Epidermal melanocyte (primary cell): ENCODE data around the gene ENDOV.
A peak's percentile ranks its signal among the peaks of the same experiment; 100 is the strongest.

Source experiments
- DNase-seq: peaks from one replicate; pipeline ENCODE4 v3.0.0; 2011; ENCODE audit warnings: low spot score; ENCODE audit not compliant: insufficient read length

The ENDOV gene

DNA sequence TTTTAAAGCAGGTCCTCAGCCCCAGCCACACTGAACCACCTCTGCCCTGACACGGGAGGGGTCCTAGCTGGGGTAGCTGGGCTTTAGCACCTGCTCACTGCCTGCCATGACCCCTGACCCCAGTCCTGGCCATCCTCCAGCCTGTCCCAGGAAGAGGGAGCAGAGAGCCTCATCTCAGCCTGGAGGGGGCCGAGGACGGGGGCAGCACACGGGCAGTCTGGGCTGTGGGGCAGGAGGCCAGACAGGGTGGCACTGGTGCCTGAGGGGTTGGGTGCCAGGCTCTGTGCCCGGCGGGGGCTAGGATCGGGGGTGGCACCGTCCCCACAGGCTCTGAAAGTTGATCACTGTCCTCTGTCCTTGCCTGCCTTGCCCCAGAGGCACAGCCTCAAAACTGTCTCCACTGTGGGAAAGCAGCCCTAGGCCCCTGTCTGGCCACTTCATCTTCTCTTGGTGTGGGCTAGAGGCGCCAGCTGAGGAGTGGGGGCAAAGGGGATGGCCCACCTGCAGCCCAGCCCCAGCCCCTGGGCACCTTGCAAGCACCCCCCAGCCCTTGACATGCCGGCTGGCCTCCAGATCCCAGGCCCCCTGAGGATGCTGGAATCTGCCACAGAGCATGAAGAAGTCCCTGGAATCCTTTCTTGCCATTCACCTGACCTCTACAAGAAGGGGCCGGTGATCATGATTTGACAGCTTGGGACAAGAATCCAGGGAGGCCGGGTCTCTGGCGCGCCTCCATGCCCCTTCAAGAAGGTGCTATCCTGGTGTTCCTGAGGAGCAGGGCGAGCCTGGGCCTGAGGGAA is 15.7 kb downstream of the ENDOV start:
- no peak for DNase-seq

DNA sequence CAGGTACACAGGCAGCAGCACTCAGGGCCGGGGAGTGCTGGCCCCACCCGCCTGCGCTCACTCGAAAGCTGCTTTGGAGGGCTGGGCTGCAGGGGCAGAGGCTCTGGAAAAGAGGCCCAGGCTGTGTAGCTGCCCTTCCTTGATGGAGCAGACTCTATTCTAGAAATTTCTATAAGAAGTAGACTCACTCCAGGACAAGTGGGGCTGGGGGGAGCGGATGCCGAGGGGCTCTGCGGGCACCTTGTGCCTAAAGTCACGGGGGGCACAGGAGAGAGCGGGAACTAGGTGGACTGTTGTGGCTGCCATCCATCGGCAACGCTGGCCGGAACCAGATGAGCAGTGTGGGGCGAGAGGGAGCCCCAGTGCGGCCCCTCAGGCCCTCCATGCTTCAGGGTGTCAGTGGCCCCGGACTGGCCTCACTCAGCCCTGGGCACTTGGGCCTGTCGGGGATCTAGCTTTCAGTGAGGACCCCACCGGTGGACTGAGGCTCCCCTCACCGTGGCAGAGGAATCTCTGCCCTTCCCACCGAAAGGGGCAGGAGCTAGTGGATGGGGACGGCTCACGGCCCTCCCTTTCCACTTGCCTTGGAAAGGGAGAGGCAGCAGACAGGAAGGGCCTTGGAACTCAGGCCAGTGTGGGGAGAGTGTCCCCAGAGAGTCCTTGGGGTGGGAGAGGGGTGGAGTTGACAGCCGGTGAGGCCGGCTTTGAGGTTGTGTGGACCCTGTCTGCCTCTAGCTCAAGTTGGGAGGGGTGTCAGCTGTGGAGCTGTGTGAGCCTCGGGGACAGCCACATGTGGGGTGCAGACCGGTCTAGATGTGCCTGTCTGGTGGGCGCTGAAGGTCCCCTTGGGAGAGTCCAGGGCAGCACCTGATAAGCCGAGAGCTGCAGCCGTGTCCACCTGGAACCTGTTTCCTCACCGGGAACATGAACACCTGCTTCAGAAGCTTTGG is 16.6 kb downstream of the ENDOV start:
- no peak for DNase-seq

DNA sequence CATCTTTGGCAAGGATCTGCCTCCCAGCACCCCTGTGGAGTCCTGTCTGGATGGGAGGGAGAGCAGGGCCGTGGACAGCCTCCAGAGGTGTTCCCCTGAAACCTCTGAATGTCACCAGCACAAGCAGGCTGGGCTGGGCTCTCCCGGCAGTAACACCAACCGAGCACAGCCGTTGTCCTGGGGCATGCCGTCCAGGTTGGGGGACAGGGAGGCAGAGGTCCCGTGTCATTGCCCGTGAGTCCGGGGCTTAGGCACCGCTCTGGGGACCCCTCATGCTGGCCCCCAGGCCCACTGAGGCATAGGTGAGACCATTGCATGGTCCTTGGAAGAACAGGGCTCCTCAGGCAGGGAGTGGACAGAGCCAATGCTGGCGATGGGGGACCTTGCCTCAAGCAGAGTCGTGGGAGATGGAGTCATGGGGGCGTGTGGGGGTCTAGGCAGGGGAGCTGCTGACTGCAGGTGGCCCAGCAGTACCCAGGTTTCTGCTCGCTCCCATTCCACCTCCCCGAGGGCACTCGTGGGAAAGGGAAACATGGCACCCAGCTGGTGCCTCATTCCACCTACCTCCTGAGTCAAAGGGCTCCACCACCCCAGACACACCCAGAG is 17.5 kb downstream of the ENDOV start:
- no peak for DNase-seq

DNA sequence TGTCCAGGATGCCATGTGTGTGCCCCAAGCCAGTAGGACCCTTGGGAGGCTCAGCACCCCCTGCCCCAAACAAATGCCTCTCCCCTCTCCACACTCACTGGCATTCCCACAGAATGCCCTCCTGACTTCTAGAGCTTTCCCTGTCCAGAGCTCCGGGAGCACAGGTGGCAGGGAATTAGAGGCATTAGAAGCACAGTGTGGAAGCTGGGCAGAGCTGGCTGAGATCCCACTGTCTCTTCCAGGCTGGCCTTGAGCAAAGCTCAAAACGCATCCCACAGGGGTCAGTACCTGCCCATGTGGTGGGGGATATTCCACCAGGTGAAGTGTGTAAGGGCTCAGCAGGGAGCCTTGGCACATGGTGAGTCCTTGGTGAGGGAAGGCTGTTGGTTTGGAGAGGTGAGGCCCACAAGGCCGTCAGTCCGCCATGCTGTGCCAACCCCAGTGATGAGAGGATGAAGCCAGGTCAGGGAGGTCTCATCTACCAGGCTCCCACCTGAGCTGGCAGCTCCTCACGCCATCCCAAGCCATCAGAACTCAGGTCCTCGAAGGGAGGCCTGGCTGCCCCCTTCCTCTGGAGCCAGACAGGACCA is 18.1 kb downstream of the ENDOV start:
- DNase-seq: no peak

DNA sequence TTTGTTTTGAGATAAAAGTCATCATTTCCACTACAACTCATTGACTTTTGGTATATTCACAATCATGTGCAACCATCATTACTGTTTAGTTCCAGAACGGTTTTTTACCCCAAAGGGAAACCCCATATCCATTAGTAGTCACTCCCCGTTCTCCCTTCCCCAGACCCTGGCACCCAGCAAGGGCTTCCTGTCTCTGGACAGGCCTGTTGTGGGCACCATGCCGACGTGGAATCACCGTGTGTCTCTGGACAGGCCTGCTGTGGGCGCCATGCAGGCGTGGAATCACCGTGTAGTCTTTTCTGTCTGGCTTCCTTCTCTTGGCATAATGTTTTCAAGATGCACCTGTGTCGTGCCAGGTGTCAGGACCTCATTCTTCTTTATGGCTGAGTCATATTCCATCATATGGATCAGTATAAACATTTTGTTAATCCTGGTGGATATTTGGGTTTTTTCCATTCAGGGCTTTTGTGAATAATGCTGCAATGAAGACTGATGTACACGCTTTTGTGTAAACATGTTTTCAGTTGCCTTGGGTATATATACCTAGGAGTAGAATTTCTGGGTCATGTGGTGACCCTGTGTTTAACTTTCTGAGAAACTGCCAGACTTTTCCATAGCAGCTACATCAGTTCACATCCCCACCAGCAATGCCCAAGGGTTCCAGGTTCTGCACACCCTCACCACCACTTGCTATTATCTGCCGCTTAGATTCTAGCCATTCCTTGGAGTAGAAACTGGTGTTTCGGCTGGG is 19.1 kb downstream of the ENDOV start:
- DNase-seq: no peak

DNA sequence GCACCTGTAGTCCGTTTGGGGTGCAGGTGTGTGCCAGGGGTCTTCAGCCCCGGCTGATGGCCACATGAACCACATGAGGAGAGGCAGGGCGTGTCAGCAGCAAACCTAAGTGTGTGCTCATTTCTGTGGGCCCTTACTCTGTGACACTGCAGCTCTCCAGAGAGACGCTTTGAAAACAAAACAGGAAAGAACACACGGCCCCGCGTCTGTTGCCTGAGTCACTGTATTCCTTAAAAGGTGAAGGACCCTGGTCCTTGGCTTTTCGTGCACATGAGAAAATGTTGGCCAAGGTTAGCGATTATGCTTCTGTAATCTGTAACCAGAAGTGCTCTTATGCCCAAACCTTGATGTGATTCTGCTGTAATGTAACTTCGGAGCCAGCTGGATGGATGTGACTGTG is 22.6 kb downstream of the ENDOV start:
- no peak for DNase-seq

DNA sequence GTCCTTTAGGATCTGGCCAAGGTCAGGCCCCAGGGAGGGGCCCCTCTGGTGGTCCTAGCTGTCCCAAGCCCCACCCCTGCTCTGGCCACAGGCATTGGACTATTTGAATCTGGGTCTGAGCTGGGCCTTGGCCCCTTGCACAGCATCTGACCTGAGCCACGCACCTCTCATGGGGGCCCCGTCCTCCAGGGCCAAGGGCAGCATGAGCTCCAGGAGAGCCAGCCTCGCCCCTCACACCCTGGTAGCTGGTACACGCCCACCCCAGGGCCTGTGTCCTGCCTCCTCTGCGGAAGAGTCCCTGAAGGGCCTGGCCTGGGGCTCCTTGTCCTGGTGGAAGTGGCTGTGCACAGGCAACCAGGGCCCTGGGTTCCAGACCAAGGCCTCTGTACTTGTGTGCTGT is 23.8 kb downstream of the ENDOV start:
- DNase-seq: no peak

DNA sequence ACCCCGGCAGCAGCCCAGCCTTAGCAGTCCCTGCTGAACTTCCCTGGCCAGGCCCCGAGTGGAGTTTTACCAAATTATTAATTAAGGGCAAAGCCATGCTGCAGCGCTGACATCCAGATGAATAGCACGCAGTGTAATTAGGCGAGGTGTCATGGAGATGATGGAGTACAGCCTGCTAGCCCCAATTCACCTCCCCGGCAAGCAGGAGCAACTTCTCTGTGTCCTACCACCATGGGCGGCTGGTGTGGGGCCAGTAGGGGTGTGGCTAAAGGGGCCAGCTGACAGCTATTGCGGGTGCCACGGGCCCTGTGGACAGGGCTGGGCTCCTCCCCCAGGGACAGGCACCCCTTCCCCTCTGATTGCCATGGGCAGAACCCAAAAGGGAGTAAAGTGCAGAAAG is 24.5 kb downstream of the ENDOV start:
- no peak for DNase-seq

DNA sequence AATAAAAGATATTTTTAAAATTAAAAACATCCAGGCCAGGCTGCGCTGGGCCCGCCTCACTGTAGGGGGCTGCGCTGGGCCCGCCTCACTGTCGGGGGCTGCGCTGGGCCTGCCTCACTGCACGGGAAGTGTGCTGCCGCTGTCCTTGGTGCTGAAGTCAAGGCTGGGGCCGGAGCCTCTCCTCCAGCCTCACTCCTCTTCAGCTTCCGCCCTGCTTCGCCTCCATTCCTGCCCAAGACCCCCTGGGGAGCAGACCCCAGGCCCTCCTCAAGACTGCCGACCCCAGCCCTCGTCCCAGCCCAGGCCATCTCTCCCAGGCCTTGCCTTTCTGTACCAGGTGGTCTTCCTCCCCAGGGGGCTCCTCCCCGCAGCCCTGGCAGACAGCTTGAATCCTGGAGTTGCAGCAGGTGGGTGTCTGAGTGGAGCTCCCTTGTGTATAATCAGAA is 26.2 kb downstream of the ENDOV start:
- DNase-seq: peak; percentile 62

DNA sequence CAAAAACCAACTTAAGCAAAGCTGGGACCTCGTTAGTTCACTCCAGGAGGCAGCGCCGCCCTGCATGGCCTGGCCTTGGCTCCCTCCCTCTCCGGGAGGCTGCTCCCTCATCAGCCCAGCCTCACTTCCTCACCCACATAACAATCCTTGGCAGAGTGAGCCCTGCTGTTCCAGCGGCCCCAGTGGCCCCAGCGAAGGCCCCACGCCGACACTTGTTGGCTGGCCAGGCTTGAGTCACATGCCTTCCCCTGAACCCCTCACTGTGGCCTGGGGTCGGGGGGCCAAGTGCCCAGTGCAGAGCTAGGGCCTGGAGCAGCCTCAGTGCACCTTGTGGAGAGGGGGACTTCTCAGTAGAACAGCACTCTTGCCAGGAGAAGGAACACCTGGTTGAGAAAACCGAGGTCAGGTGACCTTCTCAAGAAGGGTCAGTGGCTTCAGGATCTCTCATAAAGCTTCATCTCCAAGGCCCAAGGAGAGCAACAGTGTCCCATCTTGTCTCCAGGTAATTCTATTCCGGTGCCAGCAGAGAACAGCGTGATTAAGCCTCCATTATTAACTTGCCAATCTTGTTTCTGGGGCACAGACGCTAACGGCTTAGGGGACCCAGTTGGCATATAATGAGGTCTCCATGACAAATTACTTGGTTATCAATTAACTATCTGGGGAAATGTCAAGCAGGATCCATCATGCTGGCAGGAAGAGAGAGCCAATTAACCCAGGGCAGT is 26.8 kb downstream of the ENDOV start:
- DNase-seq: no peak

DNA sequence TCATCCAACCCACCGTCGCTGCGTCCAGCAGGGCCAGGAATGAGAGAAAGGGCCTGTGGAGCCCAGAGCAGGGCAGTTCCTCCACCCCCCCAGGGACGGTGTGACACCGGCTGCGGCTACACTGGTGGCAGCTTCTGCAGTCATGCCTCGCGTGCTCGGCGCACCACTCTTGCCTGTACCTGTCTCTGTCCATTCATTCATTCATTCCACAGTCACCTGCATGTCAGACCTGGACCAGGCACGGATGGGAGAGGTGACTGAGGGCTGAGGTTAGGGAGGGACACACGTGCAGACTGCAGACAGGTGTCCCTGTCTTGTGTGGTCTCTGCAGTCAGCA is 27.3 kb downstream of the ENDOV start:
- DNase-seq: no peak

DNA sequence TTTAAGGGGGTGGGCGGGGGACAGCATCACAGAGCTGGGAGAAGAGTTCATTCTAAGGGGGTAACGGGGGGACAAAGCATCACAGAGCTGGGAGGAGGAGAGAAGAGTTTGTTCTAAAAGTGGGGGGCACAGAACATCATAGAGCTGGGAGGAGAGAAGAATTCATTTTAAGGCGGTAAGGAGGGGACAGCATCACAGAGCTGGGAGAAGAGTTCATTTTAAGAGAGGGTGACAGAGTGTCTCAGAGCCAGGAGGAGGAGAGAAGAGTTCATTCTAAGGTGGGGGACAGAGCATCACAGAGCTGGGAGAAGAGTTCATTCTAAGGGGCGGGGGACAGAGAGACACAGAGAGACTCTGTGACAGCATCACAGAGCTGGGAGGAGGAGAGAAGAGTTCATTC is 27.8 kb downstream of the ENDOV start:
- no peak for DNase-seq

DNA sequence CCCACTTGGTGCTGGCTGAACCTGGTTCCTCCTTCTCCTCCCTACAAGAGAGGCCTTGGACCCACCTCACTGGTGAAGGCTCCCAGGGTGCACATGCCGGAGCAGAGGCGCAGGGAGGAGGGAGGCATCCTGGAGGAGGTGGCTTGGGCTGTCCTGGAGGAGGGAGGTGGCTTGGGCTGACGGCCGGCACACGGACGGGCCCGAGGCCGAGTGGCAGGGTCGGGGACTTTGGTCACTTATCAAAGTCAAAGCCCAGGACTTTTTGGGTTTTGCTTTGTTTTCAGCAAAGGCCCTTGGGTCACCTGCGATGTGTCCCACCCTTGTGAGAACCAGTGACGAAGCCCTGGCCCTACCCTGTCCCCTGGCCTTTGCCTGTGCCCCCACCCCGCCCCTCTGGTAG is 28.5 kb downstream of the ENDOV start:
- DNase-seq: no peak

DNA sequence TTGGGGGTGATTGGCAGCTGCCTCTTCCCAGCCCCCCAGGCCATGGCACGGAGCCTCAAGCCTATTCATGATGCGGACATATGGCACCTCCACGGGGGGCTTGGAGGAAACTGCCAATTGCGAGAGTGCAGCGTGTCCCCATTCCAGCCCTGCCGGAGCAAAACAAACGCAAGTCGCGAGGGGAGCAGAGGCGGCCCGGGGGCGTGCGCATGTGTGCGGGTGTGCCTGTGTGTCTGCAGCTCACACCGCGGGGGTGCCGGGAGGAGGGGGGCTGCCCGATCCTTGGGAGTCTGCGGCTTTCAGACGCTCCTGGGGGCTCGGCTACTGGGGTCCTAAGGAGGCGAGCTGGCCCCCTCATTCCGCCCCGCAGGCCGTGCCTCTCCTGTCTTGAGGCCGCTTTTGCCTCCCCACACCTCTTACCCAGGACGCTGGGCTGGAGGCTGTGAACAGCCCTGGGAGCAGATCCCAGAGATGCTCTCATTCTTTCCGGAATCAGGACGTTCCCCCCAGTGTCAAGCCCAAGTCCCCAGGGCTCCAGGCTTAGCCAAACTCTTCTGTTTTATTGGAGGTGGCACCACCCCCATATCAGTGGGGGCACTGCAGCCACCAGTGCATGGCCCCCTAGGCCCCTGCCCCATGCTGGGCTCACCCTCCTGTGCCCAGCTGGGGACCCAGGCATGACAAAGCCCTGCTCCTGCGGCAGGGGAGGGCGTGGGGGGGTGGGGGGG is 29.1 kb downstream of the ENDOV start:
- DNase-seq: no peak

DNA sequence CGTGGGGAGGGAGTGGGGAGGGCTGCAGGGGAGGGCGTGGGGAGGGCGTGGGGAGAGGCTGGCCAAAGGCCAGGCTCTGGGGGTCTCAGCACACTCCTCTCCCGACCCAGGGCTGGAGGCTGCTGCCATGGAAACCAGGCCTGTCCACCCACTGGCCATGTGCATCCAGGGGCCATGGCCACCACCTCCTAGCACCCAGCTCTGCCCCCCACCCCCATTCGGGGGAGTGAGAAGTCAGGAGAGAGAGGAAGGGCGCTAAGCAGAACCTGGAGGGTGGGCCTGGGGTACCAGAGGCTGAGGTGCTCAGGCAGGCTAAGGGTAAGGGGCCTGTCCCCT is 29.6 kb downstream of the ENDOV start:
- DNase-seq: no peak

DNA sequence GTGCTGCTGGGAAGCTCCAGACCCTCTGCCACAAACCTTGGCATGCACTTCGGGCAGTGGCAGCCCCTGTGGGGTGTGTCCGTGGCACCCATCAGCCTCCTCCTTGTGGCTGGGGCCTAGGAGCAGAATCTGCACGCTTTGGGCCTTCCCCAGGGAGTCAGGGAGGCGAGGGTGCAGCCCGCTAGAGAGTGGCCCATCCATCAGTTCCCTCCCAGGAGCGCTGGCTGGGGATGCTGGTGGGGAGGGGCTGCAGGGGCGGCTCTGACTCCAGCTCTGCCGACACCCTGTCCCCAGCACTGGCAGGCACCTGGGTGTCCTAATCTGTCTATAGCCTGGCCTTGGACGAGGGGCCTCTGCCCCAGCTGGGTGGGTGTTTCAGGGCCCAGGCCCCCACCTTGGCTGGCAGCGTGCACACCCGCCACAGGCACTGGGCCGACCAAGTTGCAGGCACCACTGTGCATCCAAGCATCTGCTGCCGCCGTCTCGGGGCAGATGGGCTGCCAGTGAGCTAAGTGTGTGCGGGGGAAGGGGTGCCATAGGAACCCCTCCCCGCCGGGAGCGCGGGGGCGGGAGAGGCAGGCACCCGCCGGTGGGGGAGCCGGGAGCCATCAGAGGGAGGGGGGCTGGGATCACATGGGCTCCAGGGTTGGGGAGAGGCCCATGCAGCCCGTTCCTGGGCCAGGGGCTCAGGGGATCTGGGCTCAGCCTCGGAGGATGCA is 30.2 kb downstream of the ENDOV start:
- no peak for DNase-seq

DNA sequence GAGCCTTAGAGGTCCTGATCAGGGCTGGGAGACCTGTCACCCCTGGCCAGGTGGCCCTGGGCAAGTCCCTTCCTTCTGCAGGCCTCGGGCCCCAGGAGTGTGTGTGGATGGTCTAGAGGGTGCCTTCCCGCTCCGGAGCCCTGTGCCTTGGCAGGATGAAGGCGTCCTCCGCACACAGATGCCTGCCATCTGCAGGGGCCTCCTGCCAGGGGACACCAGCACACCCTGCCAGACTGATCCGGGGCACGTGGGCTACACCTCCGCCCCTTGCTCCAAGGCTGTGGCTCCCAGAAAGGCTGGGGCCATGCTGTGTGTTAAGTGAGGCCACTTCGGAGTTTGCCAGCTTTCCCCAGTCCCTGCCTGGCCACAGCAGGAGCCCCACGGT is 30.8 kb downstream of the ENDOV start:
- no peak for DNase-seq

DNA sequence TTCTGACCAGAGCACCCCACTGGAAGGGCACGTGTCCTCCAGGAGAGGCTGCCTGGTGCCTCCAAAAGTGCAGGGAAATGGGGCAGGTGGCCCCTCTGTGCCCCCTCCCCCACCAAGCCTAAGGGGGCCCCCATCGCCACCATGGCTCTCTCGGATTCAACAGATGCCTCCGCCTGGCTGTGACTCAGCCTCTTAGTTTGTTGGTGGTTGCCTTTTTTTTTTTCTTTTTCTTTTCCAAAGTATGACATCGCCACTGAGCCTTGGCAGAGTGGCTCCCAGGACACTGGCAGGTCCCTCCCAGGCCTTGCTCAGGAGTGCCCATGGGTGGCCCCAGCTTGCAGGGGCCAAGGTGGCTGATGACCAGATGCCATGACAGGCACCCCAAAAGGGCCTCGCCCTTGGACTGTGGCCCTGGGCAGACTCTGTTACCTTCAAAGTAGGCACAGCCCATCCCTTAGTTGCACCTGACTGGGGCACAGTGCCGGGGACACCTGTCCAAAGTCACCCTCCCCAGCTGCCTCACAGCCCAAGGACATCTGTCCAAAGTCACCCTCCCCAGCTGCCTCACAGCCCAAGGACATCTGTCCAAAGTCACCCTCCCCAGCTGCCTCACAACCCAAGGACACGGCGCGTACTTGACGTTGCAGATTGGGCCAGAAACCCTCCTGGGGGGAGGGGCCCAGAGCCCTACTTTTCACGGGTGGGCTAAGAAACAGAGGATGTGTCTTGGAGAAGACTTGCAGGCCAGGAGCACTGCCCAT is 31.9 kb downstream of the ENDOV start:
- DNase-seq: no peak

DNA sequence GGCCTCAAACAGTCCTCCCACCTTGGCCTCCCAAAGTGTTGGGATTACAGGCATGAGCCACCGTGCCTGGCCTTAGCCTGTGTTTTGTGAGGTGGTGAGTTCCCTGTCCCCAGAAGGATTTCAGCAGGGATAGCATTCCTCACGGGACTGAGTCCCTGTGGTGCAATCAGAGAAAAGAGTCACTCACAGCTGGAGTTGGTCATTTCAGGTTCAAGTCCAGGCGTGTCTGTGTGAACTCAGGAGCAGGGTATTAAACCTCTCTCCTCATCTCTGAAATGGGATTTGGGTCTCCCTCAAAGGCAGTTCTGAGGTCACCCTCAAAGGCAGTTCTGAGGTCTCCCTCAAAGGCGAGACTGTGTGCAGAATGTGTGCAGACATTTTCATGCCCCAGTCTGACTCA is 32.8 kb downstream of the ENDOV start:
- no peak for DNase-seq
